ENCODE results near the gene ATRIP.

ATRIP gene

GRCh38 chr3:48410205-48411040, 36.1 kb upstream of the ATRIP start:
- DNase-seq: no peak

GRCh38 chr3:48411041-48411588, 35.4 kb upstream of the ATRIP start:
- no peak for DNase-seq

DNA sequence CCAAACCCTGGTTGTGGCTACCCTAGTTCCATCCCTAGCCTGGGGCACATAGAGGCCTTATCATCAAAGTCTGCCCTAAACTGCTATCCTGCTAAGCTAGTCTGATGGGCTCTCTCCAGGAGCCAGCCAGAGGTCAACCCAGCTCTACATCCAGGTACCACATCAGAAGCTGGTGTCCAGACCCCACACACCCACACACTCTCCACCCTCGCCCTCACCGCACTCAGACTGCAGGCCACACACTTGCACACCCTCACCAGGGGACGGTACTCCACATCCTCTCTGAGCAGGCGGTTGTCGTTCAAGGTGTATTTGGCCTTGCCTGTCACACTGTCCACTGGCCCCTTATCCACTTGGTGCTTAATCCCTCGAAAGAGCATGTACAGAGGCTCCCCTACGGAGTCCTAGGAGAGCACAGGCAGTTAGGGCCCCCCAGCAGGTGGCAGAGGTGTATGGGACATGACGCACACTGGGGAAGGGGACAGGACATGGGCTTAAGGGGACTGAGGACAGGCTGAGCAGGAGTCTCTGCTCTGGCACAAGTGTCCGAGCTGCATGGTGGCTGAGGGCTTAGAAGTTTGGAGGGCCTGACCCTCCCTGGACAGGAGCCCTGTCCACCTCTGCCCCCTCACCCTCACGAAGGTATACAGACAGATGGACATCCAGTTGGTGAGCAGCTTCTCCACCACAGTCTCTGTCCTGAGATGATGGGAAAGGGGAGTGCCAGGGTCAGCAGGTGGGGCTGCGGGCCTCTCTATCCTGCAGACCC, 34.7 kb upstream of the ATRIP start:
- no peak for DNase-seq

DNA sequence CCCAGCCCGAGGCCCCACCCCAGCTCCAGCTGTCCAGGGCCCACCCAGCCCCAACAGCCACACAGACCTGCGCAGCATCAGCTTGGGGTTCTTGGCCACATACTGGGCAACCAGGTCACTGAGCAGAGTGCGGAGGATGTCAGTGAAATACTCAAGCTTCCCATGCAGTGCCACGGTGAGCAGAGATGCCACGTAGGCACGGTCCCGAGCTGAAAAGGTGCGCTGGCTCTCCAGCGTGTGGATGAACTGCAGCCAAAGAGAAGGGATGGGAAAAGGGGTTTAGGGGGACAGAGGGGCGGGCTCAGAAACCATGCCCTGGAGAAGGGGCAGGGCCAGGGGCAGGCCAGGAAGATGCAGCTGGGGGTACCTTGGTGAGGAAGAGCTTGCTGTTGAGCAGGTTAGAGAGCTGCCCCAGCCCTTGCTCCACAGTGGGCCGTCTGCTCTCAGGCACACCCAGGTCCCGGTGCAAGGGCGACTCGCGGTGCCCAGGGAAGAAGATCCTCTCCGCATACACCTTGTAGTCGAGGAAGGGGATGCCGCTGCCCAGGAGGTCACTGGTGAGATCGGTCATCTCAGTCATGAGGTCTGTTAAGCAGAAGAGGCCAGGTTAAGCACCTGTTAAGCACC, 34.0 kb upstream of the ATRIP start:
- DNase-seq: no peak

- no peak for DNase-seq
Observed at GRCh38 chr3:48413086-48413485, 33.5 kb upstream of the ATRIP start.

DNA sequence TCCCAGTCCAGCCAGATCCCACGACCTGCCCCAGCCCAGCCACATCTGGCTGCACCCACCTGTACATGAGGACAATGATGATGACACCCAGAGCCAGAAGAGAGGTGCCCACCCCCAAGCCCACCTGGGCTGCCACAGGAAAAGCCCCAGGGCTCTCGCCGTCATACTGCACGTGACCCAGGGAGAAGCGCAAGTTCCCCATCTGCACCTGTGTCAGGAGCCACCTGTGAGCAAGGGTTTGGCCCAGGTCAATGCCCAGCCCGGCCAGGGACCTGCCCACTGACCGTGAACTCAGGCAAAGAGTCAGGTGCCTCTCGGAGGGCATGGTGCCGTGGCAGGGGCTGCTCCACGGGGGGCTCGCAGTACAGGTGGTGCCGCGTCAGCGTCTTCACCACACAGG, 32.9 kb upstream of the ATRIP start:
- no peak for DNase-seq

DNA sequence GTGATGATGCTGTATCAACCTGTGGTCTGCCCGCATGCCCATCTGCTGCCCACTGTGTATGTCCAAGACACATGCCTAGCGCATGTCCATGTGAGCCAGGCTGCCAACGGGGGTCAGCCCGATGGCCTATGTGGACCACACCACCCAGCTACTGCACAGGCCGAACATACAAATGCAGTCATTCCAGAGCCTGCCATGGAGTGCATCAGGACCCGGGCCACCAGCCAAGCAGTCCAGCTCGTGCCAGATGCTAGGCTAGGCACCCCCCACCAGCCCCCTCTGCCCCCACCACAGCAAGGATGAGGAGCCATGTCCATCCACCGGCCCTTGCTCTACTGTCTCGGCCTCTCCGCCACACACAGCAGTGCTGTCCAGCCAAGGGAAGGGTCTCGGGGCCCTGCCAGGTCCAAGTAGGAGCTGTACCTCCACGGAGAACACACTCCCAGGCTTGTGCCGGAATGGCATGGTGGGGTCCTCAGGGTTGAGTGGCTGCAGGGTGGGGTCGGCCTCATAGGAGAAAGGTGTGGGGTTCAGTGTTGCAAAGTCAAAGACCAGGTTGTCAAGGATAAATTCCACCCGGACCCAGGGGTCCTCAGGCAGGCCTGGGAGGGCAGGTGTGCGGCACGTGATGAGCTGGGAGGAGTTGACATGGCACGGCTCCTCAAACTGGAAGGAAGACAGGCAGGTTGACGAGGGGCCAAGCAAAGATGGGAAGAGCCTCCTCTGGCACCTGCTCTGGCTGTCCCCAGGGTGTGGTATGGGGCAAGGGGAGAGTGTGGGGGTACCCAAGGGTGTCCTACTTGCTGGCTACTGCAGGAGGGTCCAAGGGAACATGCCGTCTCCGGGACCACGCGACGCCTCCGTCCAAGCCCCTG, 31.9 kb upstream of the ATRIP start:
- DNase-seq: no peak

DNA sequence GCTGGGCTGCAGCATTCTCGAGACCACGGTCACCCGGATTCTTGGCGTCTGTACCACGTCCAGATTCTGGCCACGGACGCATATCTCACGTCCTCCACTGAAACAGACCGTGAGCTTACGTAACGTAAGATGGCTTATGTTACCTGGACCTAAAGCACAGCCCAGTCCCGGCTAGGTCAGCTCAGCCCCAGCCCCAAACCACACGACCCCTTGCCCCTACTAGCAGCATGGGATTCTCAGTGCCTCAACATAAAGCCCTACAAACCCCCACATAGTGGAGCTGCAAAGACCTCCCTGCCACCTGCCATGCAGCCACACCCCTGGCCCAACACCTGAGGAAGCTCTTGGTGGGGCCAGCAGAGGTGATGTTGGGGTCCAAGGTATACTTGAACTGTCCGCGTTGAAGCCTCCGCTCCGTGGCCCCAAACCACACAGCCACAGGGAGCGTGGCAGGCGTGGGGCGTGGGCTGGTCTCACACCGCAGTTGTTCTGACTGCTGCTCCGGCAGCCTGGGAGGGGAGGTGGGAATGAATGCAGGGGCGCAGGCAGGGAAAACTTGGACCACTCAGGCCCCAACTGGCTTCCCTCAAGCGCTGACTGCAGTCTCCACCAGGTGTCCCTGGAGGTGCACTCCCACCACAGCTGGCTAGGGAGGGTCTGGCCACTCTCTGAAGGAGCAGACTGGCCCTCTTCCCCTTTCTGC, 31.1 kb upstream of the ATRIP start:
- DNase-seq: no peak

DNA sequence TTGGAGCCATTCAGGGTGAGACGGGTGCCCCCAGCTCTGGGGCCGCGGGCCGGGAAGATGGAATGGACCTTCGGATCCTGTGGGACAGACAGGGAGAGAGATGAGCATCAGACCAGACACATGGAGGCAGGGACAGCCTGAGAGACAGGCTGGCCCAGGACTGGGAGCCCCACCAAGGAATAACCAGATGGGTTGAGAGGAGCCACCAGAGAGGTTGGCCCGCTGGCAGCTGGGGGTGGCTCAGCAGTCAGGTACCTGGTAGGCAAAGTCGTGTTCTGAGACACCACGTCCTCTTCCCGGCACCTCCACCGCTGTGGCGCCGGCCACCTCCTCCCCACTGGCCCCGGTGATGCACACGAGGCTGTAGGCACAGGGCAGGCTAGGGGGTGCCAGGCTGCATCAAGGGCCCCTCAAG, 30.4 kb upstream of the ATRIP start:
- no peak for DNase-seq

- no peak for DNase-seq
Observed at GRCh38 chr3:48416546-48416945, 30.0 kb upstream of the ATRIP start.

GRCh38 chr3:48417529-48418108, 28.9 kb upstream of the ATRIP start:
- no peak for DNase-seq

GRCh38 chr3:48418140-48418539, 28.4 kb upstream of the ATRIP start:
- DNase-seq: no peak

- no peak for DNase-seq
Observed at GRCh38 chr3:48418651-48419050, 27.9 kb upstream of the ATRIP start.

DNA sequence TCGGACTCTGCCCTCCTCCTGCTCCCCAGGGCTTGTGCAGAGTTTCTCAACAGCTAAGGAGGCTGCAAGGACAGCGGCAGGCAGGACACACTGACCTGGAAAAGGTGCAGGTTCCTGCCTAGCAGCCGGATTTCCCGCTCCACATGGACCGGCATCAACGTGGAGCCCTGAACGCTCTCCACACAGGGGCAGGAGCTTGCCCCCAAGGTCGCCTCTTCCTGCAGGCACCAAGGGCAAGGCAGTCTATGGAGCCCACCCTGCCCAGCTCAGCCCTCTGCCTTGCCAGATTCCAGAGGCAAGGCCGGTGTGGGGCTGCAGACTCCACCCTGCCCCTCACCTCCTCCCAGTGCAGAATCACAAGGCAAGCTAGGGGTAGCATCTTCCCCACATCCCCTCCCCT, 27.4 kb upstream of the ATRIP start:
- DNase-seq: no peak

- no peak for DNase-seq
Observed at GRCh38 chr3:48419597-48419996, 26.9 kb upstream of the ATRIP start.

DNA sequence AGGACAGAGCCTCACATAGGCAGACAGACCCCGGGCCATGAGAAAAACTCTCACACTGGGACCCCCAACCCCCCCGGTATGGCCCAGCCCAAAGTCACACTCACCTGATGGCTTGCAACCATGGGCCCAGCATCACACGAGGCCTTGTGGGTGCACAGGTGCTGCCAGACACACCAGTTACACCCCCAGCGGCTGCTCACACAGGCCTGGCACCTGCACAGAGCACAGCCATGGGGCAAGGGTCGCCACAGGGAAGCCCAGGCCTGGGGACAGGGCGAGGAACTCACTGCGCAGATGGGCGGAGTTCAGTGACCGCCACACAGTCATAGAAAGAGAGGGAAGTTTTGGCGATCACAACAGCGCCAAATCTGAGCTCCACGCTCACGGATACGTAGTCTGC, 26.0 kb upstream of the ATRIP start:
- DNase-seq: no peak

DNA sequence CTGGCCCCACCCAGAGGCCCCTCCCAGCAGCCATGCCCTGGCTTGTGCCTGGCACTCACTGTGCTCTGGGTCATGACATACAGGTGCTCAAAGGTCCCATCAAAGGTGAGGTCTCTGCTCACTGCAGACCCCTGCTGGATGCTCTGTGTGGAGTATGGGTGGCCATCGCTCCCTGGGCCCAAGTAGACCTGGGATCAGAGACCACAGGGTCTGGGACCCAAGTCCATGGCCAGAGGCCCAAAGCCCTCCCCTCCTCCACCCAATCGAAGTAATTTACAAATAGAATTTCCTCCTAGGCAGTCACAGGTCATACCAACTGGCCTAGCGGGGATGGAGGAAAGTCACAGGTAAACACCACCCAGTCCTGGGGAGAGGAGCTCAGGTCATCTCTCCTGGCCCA, 24.3 kb upstream of the ATRIP start:
- no peak for DNase-seq

GRCh38 chr3:48422681-48423080, 23.9 kb upstream of the ATRIP start:
- DNase-seq: no peak

GRCh38 chr3:48423241-48423882, 23.2 kb upstream of the ATRIP start:
- DNase-seq: no peak

- no peak for DNase-seq
Observed at GRCh38 chr3:48423883-48424695, 22.4 kb upstream of the ATRIP start.

Measured in activated CD4-positive, CD25-positive, alpha-beta regulatory T cell (primary cell).